ENCODE measurements around the gene SNRPA.

DNA sequence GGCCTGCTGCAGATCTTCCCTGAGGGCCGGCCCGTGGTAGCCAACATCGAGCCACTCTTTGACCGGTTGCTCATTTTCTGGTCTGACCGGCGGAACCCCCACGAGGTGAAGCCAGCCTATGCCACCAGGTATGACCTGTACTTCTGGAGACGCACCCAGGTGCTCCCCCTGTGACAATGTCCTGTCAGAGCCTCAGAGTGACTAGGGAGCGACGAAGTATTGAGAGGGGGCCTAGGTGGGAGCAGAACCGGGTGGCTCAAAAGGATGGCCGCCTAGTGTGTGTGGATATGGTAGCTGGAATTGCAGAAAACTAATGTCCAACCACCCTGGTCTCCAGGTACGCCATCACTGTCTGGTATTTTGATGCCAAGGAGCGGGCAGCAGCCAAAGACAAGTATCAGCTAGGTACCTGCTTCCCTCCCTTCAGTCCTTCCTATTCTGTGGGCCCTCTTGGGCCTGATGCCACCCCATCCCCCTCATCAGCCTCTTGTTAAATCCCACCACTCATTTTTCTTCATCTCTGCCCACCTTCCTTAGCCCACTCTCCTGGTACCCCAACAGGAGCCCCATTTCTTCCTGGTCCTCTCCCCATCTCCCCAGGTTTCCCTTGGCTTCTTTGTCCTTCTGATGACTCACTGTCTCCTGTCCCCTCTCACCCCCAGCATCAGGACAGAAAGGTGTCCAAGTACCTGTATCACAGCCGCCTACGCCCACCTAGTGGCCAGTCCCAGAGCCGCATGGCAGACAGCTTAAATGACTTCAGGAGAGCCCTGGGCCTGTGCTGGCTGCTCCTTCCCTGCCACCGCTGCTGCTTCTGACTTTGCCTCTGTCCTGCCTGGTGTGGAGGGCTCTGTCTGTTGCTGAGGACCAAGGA, 56.4 kb downstream of the SNRPA start:
- TF ChIP-seq, protein P1, sequence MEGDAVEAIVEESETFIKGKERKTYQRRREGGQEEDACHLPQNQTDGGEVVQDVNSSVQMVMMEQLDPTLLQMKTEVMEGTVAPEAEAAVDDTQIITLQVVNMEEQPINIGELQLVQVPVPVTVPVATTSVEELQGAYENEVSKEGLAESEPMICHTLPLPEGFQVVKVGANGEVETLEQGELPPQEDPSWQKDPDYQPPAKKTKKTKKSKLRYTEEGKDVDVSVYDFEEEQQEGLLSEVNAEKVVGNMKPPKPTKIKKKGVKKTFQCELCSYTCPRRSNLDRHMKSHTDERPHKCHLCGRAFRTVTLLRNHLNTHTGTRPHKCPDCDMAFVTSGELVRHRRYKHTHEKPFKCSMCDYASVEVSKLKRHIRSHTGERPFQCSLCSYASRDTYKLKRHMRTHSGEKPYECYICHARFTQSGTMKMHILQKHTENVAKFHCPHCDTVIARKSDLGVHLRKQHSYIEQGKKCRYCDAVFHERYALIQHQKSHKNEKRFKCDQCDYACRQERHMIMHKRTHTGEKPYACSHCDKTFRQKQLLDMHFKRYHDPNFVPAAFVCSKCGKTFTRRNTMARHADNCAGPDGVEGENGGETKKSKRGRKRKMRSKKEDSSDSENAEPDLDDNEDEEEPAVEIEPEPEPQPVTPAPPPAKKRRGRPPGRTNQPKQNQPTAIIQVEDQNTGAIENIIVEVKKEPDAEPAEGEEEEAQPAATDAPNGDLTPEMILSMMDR (IDR thresholded peaks at IDR 0.05; ENCODE audit: insufficient read depth, low read length, poor library complexity, severe bottlenecking), result peak; percentile 4
- no peak for TF ChIP-seq EZH2phosphoT487 (conservative IDR thresholded peaks at IDR 0.05; ENCODE audit: low read length)
